DOHH2 (cell line): ENCODE measurements around the gene ASAP2.

ENCODE experiments used
- EZH2phosphoT487 ChIP-seq: fragments of 200-600 bp; sonication (generic); IDR thresholded peaks from 2 replicates; pipeline ENCODE4 v1.6.1; 2017; ENCODE audit warnings: borderline replicate concordance, mild to moderate bottlenecking, antibody characterized with exemption, low read length, moderate library complexity, mixed read lengths
- TF ChIP-seq, protein P1 (sequence below): fragments of 200-600 bp; sonication (generic); IDR thresholded peaks from one replicate; pipeline ENCODE4 v1.5.1; 2014; ENCODE audit warnings: antibody characterized with exemption, mild to moderate bottlenecking, low read depth, low read length; ENCODE audit not compliant: poor library complexity, severe bottlenecking

DNA sequence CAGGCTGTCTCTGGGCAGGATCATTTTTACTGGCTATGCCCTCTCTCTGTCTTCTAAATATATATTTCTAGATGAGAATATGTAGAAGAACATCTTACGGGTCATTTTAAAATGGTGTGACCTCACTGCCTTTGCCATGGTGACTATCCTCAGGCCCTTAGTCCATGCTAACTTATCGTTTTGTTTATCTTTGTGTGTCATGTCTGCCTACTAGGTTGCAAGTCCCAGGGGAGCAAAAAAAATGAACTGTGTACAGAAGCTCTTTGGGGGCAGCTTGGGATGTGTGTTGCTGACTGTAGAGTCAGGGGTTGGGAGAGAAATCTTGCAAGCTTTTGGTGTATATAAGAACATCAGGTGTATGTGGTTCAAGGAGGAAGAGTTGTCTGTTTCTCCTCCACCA is 227.9 kb downstream of the ASAP2 start:
- TF ChIP-seq, protein P1, sequence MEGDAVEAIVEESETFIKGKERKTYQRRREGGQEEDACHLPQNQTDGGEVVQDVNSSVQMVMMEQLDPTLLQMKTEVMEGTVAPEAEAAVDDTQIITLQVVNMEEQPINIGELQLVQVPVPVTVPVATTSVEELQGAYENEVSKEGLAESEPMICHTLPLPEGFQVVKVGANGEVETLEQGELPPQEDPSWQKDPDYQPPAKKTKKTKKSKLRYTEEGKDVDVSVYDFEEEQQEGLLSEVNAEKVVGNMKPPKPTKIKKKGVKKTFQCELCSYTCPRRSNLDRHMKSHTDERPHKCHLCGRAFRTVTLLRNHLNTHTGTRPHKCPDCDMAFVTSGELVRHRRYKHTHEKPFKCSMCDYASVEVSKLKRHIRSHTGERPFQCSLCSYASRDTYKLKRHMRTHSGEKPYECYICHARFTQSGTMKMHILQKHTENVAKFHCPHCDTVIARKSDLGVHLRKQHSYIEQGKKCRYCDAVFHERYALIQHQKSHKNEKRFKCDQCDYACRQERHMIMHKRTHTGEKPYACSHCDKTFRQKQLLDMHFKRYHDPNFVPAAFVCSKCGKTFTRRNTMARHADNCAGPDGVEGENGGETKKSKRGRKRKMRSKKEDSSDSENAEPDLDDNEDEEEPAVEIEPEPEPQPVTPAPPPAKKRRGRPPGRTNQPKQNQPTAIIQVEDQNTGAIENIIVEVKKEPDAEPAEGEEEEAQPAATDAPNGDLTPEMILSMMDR: no peak
- TF ChIP-seq EZH2phosphoT487: no peak
